Keratinocyte (primary cell): Measurements from ENCODE around the gene HES7.

Experiments
- CTCF ChIP-seq, 3 experiments: IDR thresholded peaks in 1 of 3; conservative IDR thresholded peaks in 1 of 3; optimal IDR thresholded peaks in 1 of 3; 2 replicates in 2 of 3; 3 replicates in 1 of 3; pipeline versions ENCODE3 to v1.5.1; 2011; ENCODE audit warnings: low read length in 3 of 3, mild to moderate bottlenecking in 3 of 3, moderate library complexity in 2 of 3, control low read depth in 1 of 3, inconsistent platforms in 1 of 3; ENCODE audit not compliant: insufficient read depth in 2 of 3; ENCODE audit errors: extremely low read depth in 1 of 3
- EZH2 ChIP-seq: IDR thresholded peaks from one replicate; pipeline ENCODE4 v1.6.1; 2012; ENCODE audit warnings: inconsistent platforms, mild to moderate bottlenecking, low read length, moderate library complexity

GRCh38 chr17:8072729-8073461, 51.0 kb downstream of the HES7 start:
- TF ChIP-seq CTCF (optimal IDR thresholded peaks at IDR 0.05 in 1 of 3, IDR thresholded peaks at IDR 0.05 in 1 of 3, conservative IDR thresholded peaks at IDR 0.05 in 1 of 3; ENCODE audit: extremely low read depth in 1 of 3, insufficient read depth in 2 of 3, low read length in 3 of 3) (no peak), EZH2 (no peak)
